HEK293 (cell line): ENCODE results near the gene LARGE1.

Experiments used
- CTCF ChIA-PET: fragments of 350-600 bp; formaldehyde crosslinking; extraction: SDS; loops from one replicate; lab custom pipeline; 2021; ENCODE audit warnings: antibody characterized with exemption; lab: Yijun Ruan, JAX
- POLR2A ChIA-PET: fragments of 300-600 bp; formaldehyde crosslinking; extraction: SDS; loops from one replicate; lab custom pipeline; 2020; ENCODE audit warnings: antibody characterized with exemption, inconsistent platforms; lab: Yijun Ruan, JAX
- H3K27ac ChIP-seq: fragments of 200-500 bp; sonication (Bioruptor generic); 2 replicates; pipeline ENCODE4 v1.5.1; 2014; ENCODE audit warnings: low read depth, low read length, control low read depth, inconsistent platforms; ENCODE audit errors: extremely low read depth
- H3K36me3 ChIP-seq, 2 experiments: fragments of 200-500 bp in 1 of 2; sonication (Bioruptor generic) in 1 of 2; 1 replicate in 1 of 2; 2 replicates in 1 of 2; pipeline ENCODE4 v1.5.1; 2014 to 2017; ENCODE audit warnings: inconsistent platforms in 2 of 2, low read length in 2 of 2; ENCODE audit not compliant: control insufficient read depth in 2 of 2, insufficient read depth in 1 of 2
- H3K4me1 ChIP-seq: fragments of 200-500 bp; sonication (Bioruptor generic); 2 replicates; pipeline ENCODE4 v1.5.1; 2014; ENCODE audit warnings: mild to moderate bottlenecking, low read length, inconsistent platforms; ENCODE audit not compliant: control insufficient read depth, insufficient read depth
- H3K4me3 ChIP-seq: 2 replicates; pipeline ENCODE4 v1.5.1; 2011; ENCODE audit warnings: low read depth, mild to moderate bottlenecking, control low read depth, low read length, moderate library complexity
- H3K9me3 ChIP-seq: fragments of 200-500 bp; sonication (Bioruptor generic); 2 replicates; pipeline ENCODE4 v1.5.1; 2014; ENCODE audit warnings: low read depth, low read length, inconsistent platforms; ENCODE audit not compliant: control insufficient read depth, insufficient read depth
- BCL6B ChIP-seq: fragments of 450-650 bp; formaldehyde crosslinking; IDR thresholded peaks from 2 replicates; pipeline ENCODE4 v1.5.1; 2017; ENCODE audit warnings: missing biosample characterization, missing genetic modification characterization
- HOXC10 ChIP-seq: sonication (generic); formaldehyde crosslinking; IDR thresholded peaks from 2 replicates; pipeline ENCODE4 v1.8.1; 2023; ENCODE audit warnings: mild to moderate bottlenecking, missing genetic modification reagents
- INSM2 ChIP-seq: fragments of 450-650 bp; formaldehyde crosslinking; IDR thresholded peaks from 2 replicates; pipeline ENCODE4 v1.5.1; 2016; ENCODE audit warnings: missing biosample characterization, missing genetic modification characterization
- PRDM4 ChIP-seq: fragments of 450-650 bp; formaldehyde crosslinking; IDR thresholded peaks from 2 replicates; pipeline ENCODE4 v1.5.1; 2017; ENCODE audit warnings: missing biosample characterization, missing genetic modification characterization
- SCRT2 ChIP-seq: fragments of 450-650 bp; formaldehyde crosslinking; IDR thresholded peaks from 2 replicates; pipeline ENCODE4 v1.5.1; 2016; ENCODE audit warnings: missing biosample characterization, missing genetic modification characterization
- SP3 ChIP-seq: fragments of 450-650 bp; formaldehyde crosslinking; IDR thresholded peaks from 2 replicates; pipeline ENCODE4 v1.5.1; 2016; ENCODE audit warnings: missing biosample characterization, missing genetic modification characterization
- ZBTB1 ChIP-seq: fragments of 450-650 bp; formaldehyde crosslinking; IDR thresholded peaks from 2 replicates; pipeline ENCODE4 v1.5.1; 2016; ENCODE audit warnings: missing biosample characterization, missing genetic modification characterization
- ZBTB17 ChIP-seq: fragments of 450-650 bp; formaldehyde crosslinking; IDR thresholded peaks from 2 replicates; pipeline ENCODE4 v1.5.1; 2016; ENCODE audit warnings: missing biosample characterization, missing genetic modification characterization
- ZBTB7A ChIP-seq: fragments of 450-650 bp; formaldehyde crosslinking; IDR thresholded peaks from 2 replicates; pipeline ENCODE4 v1.5.1; 2016; ENCODE audit warnings: low read depth, missing biosample characterization, missing genetic modification characterization
- ZNF112 ChIP-seq: fragments of 450-650 bp; formaldehyde crosslinking; IDR thresholded peaks from 2 replicates; pipeline ENCODE4 v1.5.0; 2017; ENCODE audit warnings: missing biosample characterization, missing genetic modification characterization
- ZNF133 ChIP-seq: fragments of 450-650 bp; formaldehyde crosslinking; IDR thresholded peaks from 2 replicates; pipeline ENCODE4 v1.5.1; 2016; ENCODE audit warnings: missing biosample characterization, missing genetic modification characterization
- ZNF138 ChIP-seq: fragments of 450-650 bp; formaldehyde crosslinking; IDR thresholded peaks from 2 replicates; pipeline ENCODE4 v1.5.1; 2016; ENCODE audit warnings: missing biosample characterization, missing genetic modification characterization, borderline replicate concordance
- ZNF2 ChIP-seq: fragments of 450-650 bp; formaldehyde crosslinking; IDR thresholded peaks from 2 replicates; pipeline ENCODE4 v1.5.1; 2016; ENCODE audit warnings: missing biosample characterization, missing genetic modification characterization
- ZNF335 ChIP-seq: fragments of 450-650 bp; formaldehyde crosslinking; conservative IDR thresholded peaks from 2 replicates; pipeline ENCODE4 v1.5.1; 2016; ENCODE audit warnings: missing biosample characterization, missing genetic modification characterization
- ZNF366 ChIP-seq: fragments of 450-650 bp; formaldehyde crosslinking; conservative IDR thresholded peaks from 2 replicates; pipeline ENCODE4 v1.5.1; 2016; ENCODE audit warnings: missing biosample characterization, missing genetic modification characterization
- ZNF558 ChIP-seq: fragments of 450-650 bp; formaldehyde crosslinking; IDR thresholded peaks from 2 replicates; pipeline ENCODE4 v1.5.1; 2016; ENCODE audit warnings: missing biosample characterization, missing genetic modification characterization
- ZNF610 ChIP-seq: fragments of 450-650 bp; formaldehyde crosslinking; IDR thresholded peaks from 2 replicates; pipeline ENCODE4 v1.5.1; 2016; ENCODE audit warnings: missing biosample characterization, missing genetic modification characterization, borderline replicate concordance
- ZNF639 ChIP-seq: fragments of 450-650 bp; formaldehyde crosslinking; IDR thresholded peaks from 2 replicates; pipeline ENCODE4 v1.5.1; 2016; ENCODE audit warnings: missing biosample characterization, missing genetic modification characterization
- ZNF76 ChIP-seq: fragments of 450-650 bp; formaldehyde crosslinking; IDR thresholded peaks from 2 replicates; pipeline ENCODE4; 2016; ENCODE audit warnings: low read depth, missing biosample characterization, missing genetic modification characterization, borderline replicate concordance
- ZNF830 ChIP-seq: fragments of 450-650 bp; IDR thresholded peaks from 2 replicates; pipeline ENCODE4 v1.5.0; 2018; ENCODE audit warnings: missing biosample characterization, missing genetic modification characterization, low read depth, mild to moderate bottlenecking, moderate library complexity
- ZSCAN16 ChIP-seq: fragments of 450-650 bp; formaldehyde crosslinking; IDR thresholded peaks from 2 replicates; pipeline ENCODE4 v1.5.1; 2016; ENCODE audit warnings: missing biosample characterization, missing genetic modification characterization

LARGE1 gene

GRCh38 chr22:33519071-33519973, 401.0 kb downstream of the LARGE1 start (continued):
- no peak for TF ChIP-seq ZNF639 (tag by site-specific recombination)
- TF ChIP-seq ZNF112 (tag by site-specific recombination), result no peak
- no peak for TF ChIP-seq ZBTB1 (tag by site-specific recombination)
- peak; percentile 75 for TF ChIP-seq SCRT2
- no peak for TF ChIP-seq ZNF558 (tag by site-specific recombination)
- no peak for TF ChIP-seq INSM2
- TF ChIP-seq, all 188 proteins: peak for 5

- H3K4me1 ChIP-seq, result no peaks in the 10 kb centered on the region
- no peak for TF ChIP-seq ZNF138 (tag by site-specific recombination)
- TF ChIP-seq SP3 (tag by site-specific recombination), result no peak
- TF ChIP-seq ZSCAN16 (tag by site-specific recombination), result no peak
- TF ChIP-seq ZNF335 (tag by site-specific recombination), result no peak
- no peak for TF ChIP-seq ZNF366
- no peak for TF ChIP-seq ZNF133 (tag by site-specific recombination)
- TF ChIP-seq PRDM4 (tag by site-specific recombination), result no peak
- TF ChIP-seq ZNF830 (tag by site-specific recombination), result no peak
- TF ChIP-seq ZNF610 (tag by site-specific recombination), result no peak
- no peak for TF ChIP-seq ZNF558 (tag by site-specific recombination)
- TF ChIP-seq HOXC10, result no peak
- TF ChIP-seq ZNF112 (tag by site-specific recombination), result no peak
- no peak for TF ChIP-seq ZBTB7A
- no peak for TF ChIP-seq ZBTB17 (tag by site-specific recombination)
- TF ChIP-seq ZNF2 (tag by site-specific recombination), result no peak
- no peak for TF ChIP-seq ZNF76 (tag by site-specific recombination)
- no peak for TF ChIP-seq BCL6B
- H3K27ac ChIP-seq, result no peak overlapping the region
- POLR2A ChIA-PET, result no interaction called here
- no peaks in the 10 kb centered on the region for H3K36me3 ChIP-seq
- no peak overlapping the region for H3K4me3 ChIP-seq
- no peaks in the 10 kb centered on the region for H3K9me3 ChIP-seq
- CTCF ChIA-PET, result interaction anchor here (0.6 to 3.7 kb wide), 21 partner anchors 11 to 587 kb away, joined by 3 to 28 read pairs (median 5); no protein-coding TSS in a partner anchor
Observed at GRCh38 chr22:33518405-33518804, 401.9 kb downstream of the LARGE1 start.
